Mucosa of descending colon (tissue), 3 donors: Measurements from ENCODE around the gene KEL. TPM values are rescaled to one million over a fixed set of nuclear protein-coding genes. Genes with fewer than 3 reads are reported as not detected.

Experiments used
- ATAC-seq: fragments of 200-7000 bp; cut with Tn5 transposase; one replicate; pipeline ENCODE4 v1.9.1; 2020; ENCODE audit warnings: mild to moderate bottlenecking, moderate library complexity
- DNase-seq, 3 donors: peaks; one replicate each; pipeline ENCODE4 v3.0.0-alpha.2; 2020
- H3K36me3 ChIP-seq: fragments of 200-600 bp; one replicate; pipeline ENCODE4 v1.8.0; 2021; ENCODE audit warnings: low read depth, mild to moderate bottlenecking
- H3K4me1 ChIP-seq: fragments of 200-600 bp; one replicate; pipeline ENCODE4 v1.8.0; 2021; ENCODE audit warnings: low read depth, mild to moderate bottlenecking
- H3K4me3 ChIP-seq: fragments of 200-600 bp; one replicate; pipeline ENCODE4 v1.8.0; 2021; ENCODE audit warnings: mild to moderate bottlenecking
- H3K9me3 ChIP-seq: fragments of 200-600 bp; one replicate; pipeline ENCODE4 v1.8.0; 2021; ENCODE audit warnings: mild to moderate bottlenecking
- intact Hi-C, 2 donors: fragments of 100-400 bp; cut with DNase I in 1 of 2; cut with micrococcal nuclease in 1 of 2; formaldehyde crosslinking; loops; one replicate each; pipeline versions ENCODE4 v1.11.0 to v1.11.1; 2022; cut with DNase I, micrococcal nuclease
- total RNA-seq, 3 donors: library from RNA; stranded (reverse); fragmentation: NEBNext Ultra II Directional in 2 of 3; extraction: Animal tissue kit (Norgen Biotek cat#: 25700) in 2 of 3; gene quantifications; one replicate each; pipeline versions ENCODE4 v1.2.1 to v1.2.4, GENCODE V29; 2021 to 2023
- TF ChIP-seq, protein P1 (sequence below): fragments of 200-600 bp; IDR thresholded peaks from one replicate; pipeline ENCODE4 v1.8.0; 2022; ENCODE audit warnings: antibody characterized with exemption, mild to moderate bottlenecking
- donor health status: DM: no; HTN: no; CAD: no; lungs with moderate emphysema.
- donor health status: DM: no; HTN: no; CAD: no.
- donor health status: DM: no; HTN: yes; CAD: no.

The KEL gene
- total RNA-seq, 3 donors from 2014 or later = 0.55 TPM; not detected in 2

DNA sequence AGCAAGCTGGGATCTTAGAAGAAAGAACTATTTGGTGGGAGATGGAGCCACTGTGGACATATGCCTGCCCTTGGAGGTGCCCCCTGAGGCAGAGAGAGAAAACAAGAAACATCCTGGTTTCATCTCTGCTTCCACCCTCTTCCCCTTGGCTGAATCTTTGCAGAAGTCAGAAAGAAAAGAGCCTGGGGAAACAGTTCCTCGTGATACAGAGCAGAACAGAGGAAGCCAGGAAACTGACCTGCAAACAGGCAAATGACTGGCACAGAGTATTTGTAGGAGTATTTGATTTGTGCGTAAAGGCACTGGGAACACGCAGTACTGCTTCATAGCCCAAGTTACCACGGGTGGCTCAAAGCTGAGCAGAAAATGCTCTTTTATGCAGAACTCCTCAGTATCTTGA lies 7.0 kb upstream of the KEL start:
- DNase-seq (no peak), ATAC-seq (no peak)
- Histone ChIP-seq H3K4me3 (no peak overlapping the region), H3K9me3 (no peaks in the 10 kb centered on the region), H3K36me3 (no peaks in the 10 kb centered on the region), H3K4me1 (no peaks in the 10 kb centered on the region)
- intact Hi-C loops = no loop called here
- TF ChIP-seq, protein P1, sequence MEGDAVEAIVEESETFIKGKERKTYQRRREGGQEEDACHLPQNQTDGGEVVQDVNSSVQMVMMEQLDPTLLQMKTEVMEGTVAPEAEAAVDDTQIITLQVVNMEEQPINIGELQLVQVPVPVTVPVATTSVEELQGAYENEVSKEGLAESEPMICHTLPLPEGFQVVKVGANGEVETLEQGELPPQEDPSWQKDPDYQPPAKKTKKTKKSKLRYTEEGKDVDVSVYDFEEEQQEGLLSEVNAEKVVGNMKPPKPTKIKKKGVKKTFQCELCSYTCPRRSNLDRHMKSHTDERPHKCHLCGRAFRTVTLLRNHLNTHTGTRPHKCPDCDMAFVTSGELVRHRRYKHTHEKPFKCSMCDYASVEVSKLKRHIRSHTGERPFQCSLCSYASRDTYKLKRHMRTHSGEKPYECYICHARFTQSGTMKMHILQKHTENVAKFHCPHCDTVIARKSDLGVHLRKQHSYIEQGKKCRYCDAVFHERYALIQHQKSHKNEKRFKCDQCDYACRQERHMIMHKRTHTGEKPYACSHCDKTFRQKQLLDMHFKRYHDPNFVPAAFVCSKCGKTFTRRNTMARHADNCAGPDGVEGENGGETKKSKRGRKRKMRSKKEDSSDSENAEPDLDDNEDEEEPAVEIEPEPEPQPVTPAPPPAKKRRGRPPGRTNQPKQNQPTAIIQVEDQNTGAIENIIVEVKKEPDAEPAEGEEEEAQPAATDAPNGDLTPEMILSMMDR = no peak

DNA sequence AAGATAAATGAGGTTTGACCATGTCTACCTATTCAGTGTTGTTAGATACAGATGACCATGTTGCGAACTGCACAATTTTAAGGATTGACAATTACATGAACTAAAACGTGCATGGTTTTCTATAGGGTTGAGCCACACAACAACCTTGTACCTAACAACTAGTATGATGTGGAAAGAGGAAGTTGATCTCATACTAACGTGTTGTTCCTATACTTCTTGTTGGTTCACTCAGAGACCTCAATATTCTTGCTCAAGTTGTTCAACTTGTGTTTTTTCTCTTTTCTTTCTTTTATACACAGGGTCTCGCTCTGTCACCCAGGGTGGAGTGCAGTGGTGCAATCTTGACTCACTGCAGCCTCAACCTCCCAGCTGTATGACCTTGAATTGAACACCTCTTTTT lies 6.1 kb upstream of the KEL start:
- H3K36me3 ChIP-seq = no peaks in the 10 kb centered on the region
- DNase-seq (no peak), ATAC-seq (no peak)
- no peaks in the 10 kb centered on the region for H3K4me1 ChIP-seq
- H3K9me3 ChIP-seq = no peaks in the 10 kb centered on the region
- TF ChIP-seq, protein P1 = no peak
- intact Hi-C loops = no loop called here
- no peak overlapping the region for H3K4me3 ChIP-seq

DNA sequence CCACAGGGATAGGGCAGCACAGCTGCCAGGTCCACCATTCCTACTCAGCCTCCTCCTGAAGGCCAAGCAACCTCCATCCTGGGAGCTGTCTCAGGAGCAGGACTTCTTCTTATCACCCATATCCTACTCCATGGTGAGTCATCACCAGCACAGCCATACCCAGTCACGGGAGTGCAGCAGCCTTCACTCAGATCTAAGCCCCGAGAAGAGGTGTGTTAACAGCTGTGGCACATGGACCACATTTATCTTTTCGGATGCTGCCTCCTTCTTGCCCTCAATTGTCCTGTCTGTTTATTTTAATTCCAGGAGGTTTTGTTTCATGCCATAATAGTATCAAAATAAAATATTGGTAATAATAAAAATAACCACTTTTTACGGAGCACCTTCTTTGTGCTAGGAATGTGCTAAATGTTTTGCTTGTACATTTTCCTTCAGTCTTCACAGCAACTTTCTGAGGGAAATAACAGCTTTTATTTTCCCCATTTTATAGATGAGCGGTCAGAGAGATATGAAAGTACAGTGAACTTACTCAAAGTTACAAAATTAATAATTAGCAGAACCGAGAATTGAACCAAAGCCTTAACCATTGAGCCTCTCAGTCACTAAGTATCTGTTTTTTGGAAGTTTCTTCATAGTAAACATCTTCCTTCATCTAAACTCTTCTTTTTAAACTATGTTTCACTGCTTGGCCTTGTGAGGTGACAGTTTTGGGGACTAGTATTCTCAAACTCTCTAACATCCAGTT lies 2.5 kb upstream of the KEL start:
- TF ChIP-seq, protein P1 = no peak
- DNase-seq (no peak), ATAC-seq (no peak)
- Histone ChIP-seq H3K4me1 (no peaks in the 10 kb centered on the region), H3K4me3 (no peak overlapping the region), H3K9me3 (no peaks in the 10 kb centered on the region), H3K36me3 (no peaks in the 10 kb centered on the region)
- intact Hi-C loops = no loop called here

DNA sequence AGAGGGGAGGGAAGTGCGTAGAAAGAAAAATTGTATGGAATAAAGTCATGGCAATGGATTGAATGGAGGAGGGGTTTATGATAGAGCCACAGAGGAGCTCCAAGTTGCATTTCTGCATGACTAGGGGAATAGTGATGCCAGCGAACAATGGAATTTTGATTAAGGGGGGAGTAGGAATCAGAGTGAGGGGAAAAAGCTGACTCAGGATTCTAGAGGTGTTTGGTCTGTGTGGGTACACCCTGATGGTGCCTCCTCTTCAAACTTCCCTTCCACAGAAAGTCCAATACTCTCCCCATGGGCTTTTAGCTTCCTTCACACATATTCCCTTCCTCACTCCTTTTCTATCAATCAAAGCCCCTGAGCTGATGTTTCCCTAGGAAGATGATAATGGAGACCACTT lies 1.8 kb upstream of the KEL start:
- no peak overlapping the region for H3K4me3 ChIP-seq
- DNase-seq (no peak), ATAC-seq (no peak)
- intact Hi-C loops = no loop called here
- H3K36me3 ChIP-seq = no peaks in the 10 kb centered on the region
- H3K4me1 ChIP-seq = no peaks in the 10 kb centered on the region
- TF ChIP-seq, protein P1 = no peak
- H3K9me3 ChIP-seq = no peaks in the 10 kb centered on the region

DNA sequence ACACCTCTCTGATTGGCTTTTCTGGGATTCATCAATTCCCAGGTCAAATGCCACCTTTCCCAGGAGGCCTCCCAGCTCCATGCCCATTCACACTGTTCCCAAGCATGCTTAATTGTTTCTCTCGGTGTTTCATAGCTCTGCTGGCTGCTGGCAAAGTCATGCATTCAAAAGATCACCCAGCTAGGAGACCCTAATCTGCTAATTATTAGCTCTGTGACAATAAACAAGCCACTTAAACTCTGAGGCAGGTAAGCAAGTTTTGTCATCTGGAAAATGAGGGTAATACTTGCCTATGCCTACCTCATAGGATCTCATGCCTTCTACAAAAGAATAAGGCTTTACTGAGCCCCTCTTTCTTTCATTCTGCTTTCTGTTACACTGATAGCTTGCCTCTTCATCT lies 828 bp upstream of the KEL start:
- DNase-seq (no peak), ATAC-seq (no peak)
- Histone ChIP-seq H3K4me3 (no peak overlapping the region), H3K9me3 (no peaks in the 10 kb centered on the region), H3K36me3 (no peaks in the 10 kb centered on the region), H3K4me1 (no peaks in the 10 kb centered on the region)
- TF ChIP-seq, protein P1 = no peak
- intact Hi-C loops = no loop called here

DNA sequence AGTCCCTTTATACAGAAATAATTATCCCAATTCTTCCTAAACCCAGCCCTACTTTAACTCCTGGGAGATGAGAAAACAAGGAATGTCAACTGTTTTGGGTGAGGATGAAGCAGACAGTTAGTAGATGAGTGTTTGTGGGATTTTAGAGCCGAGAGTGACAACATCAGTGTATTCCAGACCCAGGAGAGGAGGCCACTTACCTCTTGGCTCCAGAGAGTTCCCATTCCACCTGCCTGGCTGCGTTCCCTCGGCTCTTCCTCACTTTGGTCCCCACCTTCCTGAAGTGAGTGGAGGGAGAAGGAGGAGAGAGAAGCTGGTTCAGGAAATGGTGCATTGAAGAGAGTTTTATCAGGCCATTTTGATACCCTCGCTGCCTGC lies 579 bp downstream of the KEL start:
- Histone ChIP-seq H3K4me1 (no peaks in the 10 kb centered on the region), H3K9me3 (no peaks in the 10 kb centered on the region), H3K4me3 (no peak overlapping the region), H3K36me3 (no peaks in the 10 kb centered on the region)
- ATAC-seq = no peak
- DNase-seq = no peak
- TF ChIP-seq, protein P1 = no peak
- intact Hi-C loops = no loop called here
